Endothelial cell of umbilical vein (primary cell): ENCODE measurements around the gene DCC.

Source experiments
- CTCF ChIP-seq, 2 donors: IDR thresholded peaks; 1 replicate in 1 of 2; 2 replicates in 1 of 2; pipeline ENCODE4 v1.5.1; 2011; ENCODE audit warnings: low read length in 2 of 2, mild to moderate bottlenecking in 2 of 2, moderate library complexity in 2 of 2, control low read depth in 1 of 2, inconsistent platforms in 1 of 2, low read depth in 1 of 2; ENCODE audit not compliant: insufficient read depth in 1 of 2; ENCODE audit errors: extremely low read depth in 1 of 2
- EZH2 ChIP-seq: IDR thresholded peaks from 2 replicates; pipeline ENCODE4 v1.6.1; 2012; ENCODE audit warnings: borderline replicate concordance, low read depth, mild to moderate bottlenecking, moderate library complexity, low read length, inconsistent platforms; ENCODE audit not compliant: severe bottlenecking
- MAX ChIP-seq: IDR thresholded peaks from 2 replicates; pipeline ENCODE4 v1.6.1; 2011; ENCODE audit not compliant: insufficient read depth, insufficient read length
- MYC ChIP-seq: IDR thresholded peaks from one replicate; pipeline ENCODE4 v1.6.1; 2011; ENCODE audit warnings: mild to moderate bottlenecking, low read depth, low read length
- POLR2A ChIP-seq: IDR thresholded peaks from 2 replicates; pipeline ENCODE4 v1.6.1; 2012; ENCODE audit warnings: low read depth, mild to moderate bottlenecking, control low read depth, low read length
- POLR2AphosphoS5 ChIP-seq: IDR thresholded peaks from 2 replicates; pipeline ENCODE4 v1.6.1; 2012; ENCODE audit warnings: low read depth, mild to moderate bottlenecking, control low read depth, low read length, moderate library complexity; ENCODE audit not compliant: insufficient read depth

- TF ChIP-seq POLR2AphosphoS5, result no peak
- no peak for TF ChIP-seq CTCF (IDR thresholded peaks at IDR 0.05; ENCODE audit: extremely low read depth in 1 of 2, insufficient read depth in 1 of 2, low read depth in 1 of 2, low read length in 2 of 2)
- no peak for TF ChIP-seq POLR2A
- TF ChIP-seq MAX, result no peak
- TF ChIP-seq EZH2, result no peak
- no peak for TF ChIP-seq MYC
Observed at GRCh38 chr18:52544086-52544485, 204.1 kb downstream of the DCC start.
